Neural cell (in vitro differentiated cells): ENCODE results near the gene CDH4. TPM values are rescaled to one million over a fixed set of nuclear protein-coding genes. Genes with fewer than 3 reads are reported as not detected.

Experiments
- H2AFZ ChIP-seq: fragments of 200-600, 300-800 bp; sonication (generic), shearing (Covaris generic); 2 replicates; pipeline ENCODE4 v1.6.0; 2014; ENCODE audit warnings: low read depth, mild to moderate bottlenecking, antibody characterized with exemption, low read length, moderate library complexity
- H3F3A ChIP-seq: fragments of 200-600 bp; shearing (Covaris generic); 2 replicates; pipeline ENCODE4 v1.6.1; 2016; ENCODE audit warnings: mild to moderate bottlenecking, moderate library complexity, mixed read lengths, antibody characterized with exemption, low read length; ENCODE audit not compliant: insufficient read depth, poor library complexity, severe bottlenecking
- H3K27ac ChIP-seq: fragments of 200-600, 300-800 bp; sonication (generic), shearing (Covaris generic); 2 replicates; pipeline ENCODE4 v1.5.1; 2014; ENCODE audit warnings: mild to moderate bottlenecking, low read length, moderate library complexity
- H3K27me3 ChIP-seq: fragments of 300-800, 200-600 bp; sonication (generic), shearing (Covaris generic); 2 replicates; pipeline ENCODE4 v1.6.0; 2014; ENCODE audit warnings: mild to moderate bottlenecking, low read depth, low read length, moderate library complexity; ENCODE audit not compliant: insufficient read depth
- H3K36me3 ChIP-seq: fragments of 300-800, 200-600 bp; sonication (generic), shearing (Covaris generic); 2 replicates; pipeline ENCODE4 v1.5.1; 2014; ENCODE audit warnings: mild to moderate bottlenecking, antibody characterized with exemption, low read length, moderate library complexity; ENCODE audit not compliant: insufficient read depth
- H3K4me2 ChIP-seq: fragments of 300-800, 200-600 bp; sonication (generic), shearing (Covaris generic); 2 replicates; pipeline ENCODE4 v1.6.0; 2014; ENCODE audit warnings: mild to moderate bottlenecking, low read length
- H3K4me3 ChIP-seq: fragments of 300-800, 200-600 bp; sonication (generic), shearing (Covaris generic); 2 replicates; pipeline ENCODE4 v1.5.1; 2014; ENCODE audit warnings: mild to moderate bottlenecking, low read length, moderate library complexity
- H3K79me2 ChIP-seq: fragments of 200-600 bp; shearing (Covaris generic); replicated peaks from 2 replicates; pipeline ENCODE4 v1.6.0; 2014; ENCODE audit warnings: mild to moderate bottlenecking, low read length, moderate library complexity; ENCODE audit not compliant: insufficient read depth
- H3K9ac ChIP-seq: fragments of 300-800, 200-600 bp; sonication (generic), shearing (Covaris generic); 2 replicates; pipeline ENCODE4 v1.6.1; 2016; ENCODE audit warnings: mild to moderate bottlenecking, low read length, mixed read lengths
- H3K9me2 ChIP-seq: fragments of 200-600 bp; shearing (Covaris generic); 2 replicates; pipeline ENCODE4 v1.6.1; 2016; ENCODE audit warnings: mild to moderate bottlenecking, low read length, mixed read lengths; ENCODE audit not compliant: insufficient read depth
- H3K9me3 ChIP-seq: fragments of 200-600, 300-800 bp; sonication (generic), shearing (Covaris generic); 2 replicates; pipeline ENCODE4 v1.6.1; 2016; ENCODE audit warnings: mild to moderate bottlenecking, mixed run types, low read length, moderate library complexity, mixed read lengths
- H4K20me1 ChIP-seq: fragments of 200-600 bp; shearing (Covaris generic); 2 replicates; pipeline ENCODE4 v1.6.1; 2016; ENCODE audit warnings: mild to moderate bottlenecking, mixed run types; ENCODE audit not compliant: insufficient read depth
- EP300 ChIP-seq: fragments of 450-650 bp; conservative IDR thresholded peaks from 2 replicates; pipeline ENCODE4 v1.6.1; 2014; ENCODE audit warnings: antibody characterized with exemption, mild to moderate bottlenecking, moderate library complexity; ENCODE audit not compliant: poor library complexity, severe bottlenecking
- EZH2 ChIP-seq: fragments of 200-600, 300-800 bp; shearing (Covaris generic), sonication (generic); IDR thresholded peaks from 2 replicates; pipeline ENCODE4 v1.6.1; 2014; ENCODE audit warnings: antibody characterized with exemption, low read length, borderline replicate concordance, mild to moderate bottlenecking; ENCODE audit not compliant: insufficient read depth, poor library complexity, severe bottlenecking
- MXI1 ChIP-seq: fragments of 450-650 bp; conservative IDR thresholded peaks from 2 replicates; pipeline ENCODE4 v1.6.1; 2014; ENCODE audit warnings: antibody characterized with exemption, mild to moderate bottlenecking; ENCODE audit not compliant: poor library complexity, severe bottlenecking
- POLR2AphosphoS5 ChIP-seq: IDR thresholded peaks from 2 replicates; pipeline ENCODE4 v1.6.1; 2012
- RAD21 ChIP-seq: fragments of 450-650 bp; conservative IDR thresholded peaks from 2 replicates; pipeline ENCODE4 v1.6.1; 2014; ENCODE audit warnings: antibody characterized with exemption, mild to moderate bottlenecking, moderate library complexity
- REST ChIP-seq: IDR thresholded peaks from 2 replicates; pipeline ENCODE4 v1.6.1; 2012; ENCODE audit warnings: borderline replicate concordance
- SMC3 ChIP-seq: fragments of 450-650 bp; conservative IDR thresholded peaks from 2 replicates; pipeline ENCODE4 v1.6.1; 2014; ENCODE audit warnings: antibody characterized with exemption, mild to moderate bottlenecking, moderate library complexity; ENCODE audit not compliant: poor library complexity
- TAF1 ChIP-seq: IDR thresholded peaks from 2 replicates; pipeline ENCODE4 v1.6.1; 2012; ENCODE audit warnings: low read depth
- polyA plus RNA-seq: library from polyadenylated mRNA; depleted of rRNA; stranded (reverse); fragments of >200 nt; gene quantifications from 2 replicates; pipeline ENCODE4 v1.2.3, GENCODE V29; 2014
- TF ChIP-seq, protein P1 (sequence below): fragments of 450-650 bp; IDR thresholded peaks from 2 replicates; pipeline ENCODE4 v1.5.1; 2014; ENCODE audit warnings: antibody characterized with exemption, mild to moderate bottlenecking, moderate library complexity; ENCODE audit not compliant: poor library complexity, severe bottlenecking

Gene CDH4
- polyA plus RNA-seq, 1 donor from 2014 or later = 24.6 TPM

DNA sequence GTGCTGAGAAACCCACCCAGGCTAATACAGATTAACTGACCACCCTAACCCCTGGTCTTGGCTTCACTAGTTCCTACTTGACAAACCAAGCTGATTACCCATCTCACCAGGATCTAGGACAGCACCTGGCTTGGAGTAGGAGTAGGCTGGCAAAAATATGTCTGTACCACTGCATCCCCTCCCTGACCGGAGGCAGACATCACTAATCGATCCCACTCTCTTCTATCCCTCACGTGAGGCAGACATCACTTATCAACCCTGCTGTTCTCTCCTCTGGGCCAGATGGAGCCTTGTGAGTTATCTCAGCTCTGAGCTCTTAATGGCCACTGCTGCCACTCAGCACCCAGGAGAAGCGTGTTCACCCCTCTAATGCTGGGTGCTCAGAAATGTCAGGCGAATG, 324.3 kb downstream of the CDH4 start:
- Histone ChIP-seq H4K20me1 (no peaks in the 10 kb centered on the region), H3K4me3 (no peak overlapping the region), H3K27ac (no peak overlapping the region), H3F3A (no peaks in the 10 kb centered on the region), H3K9me3 (no peaks in the 10 kb centered on the region), H3K4me2 (no peak overlapping the region), H3K27me3 (no peaks in the 10 kb centered on the region), H3K36me3 (no peaks in the 10 kb centered on the region), H2AFZ (no peak overlapping the region), H3K79me2 (no peaks in the 10 kb centered on the region), H3K9ac (no peak overlapping the region), H3K9me2 (no peaks in the 10 kb centered on the region)
- TF ChIP-seq SMC3 (no peak), POLR2AphosphoS5 (no peak), MXI1 (no peak)

GRCh38 chr20:61577065-61577464, 325.0 kb downstream of the CDH4 start:
- no peak overlapping the region for H3K27ac ChIP-seq
- H3K9me2 ChIP-seq = no peaks in the 10 kb centered on the region
- no peak overlapping the region for H3K4me3 ChIP-seq
- H3K79me2 ChIP-seq = no peaks in the 10 kb centered on the region
- no peaks in the 10 kb centered on the region for H4K20me1 ChIP-seq
- no peak overlapping the region for H2AFZ ChIP-seq
- H3F3A ChIP-seq = no peaks in the 10 kb centered on the region
- TF ChIP-seq TAF1 (no peak), EZH2 (no peak)
- H3K4me2 ChIP-seq = no peak overlapping the region
- no peaks in the 10 kb centered on the region for H3K9me3 ChIP-seq
- H3K27me3 ChIP-seq = no peaks in the 10 kb centered on the region
- no peaks in the 10 kb centered on the region for H3K36me3 ChIP-seq
- no peak overlapping the region for H3K9ac ChIP-seq

DNA sequence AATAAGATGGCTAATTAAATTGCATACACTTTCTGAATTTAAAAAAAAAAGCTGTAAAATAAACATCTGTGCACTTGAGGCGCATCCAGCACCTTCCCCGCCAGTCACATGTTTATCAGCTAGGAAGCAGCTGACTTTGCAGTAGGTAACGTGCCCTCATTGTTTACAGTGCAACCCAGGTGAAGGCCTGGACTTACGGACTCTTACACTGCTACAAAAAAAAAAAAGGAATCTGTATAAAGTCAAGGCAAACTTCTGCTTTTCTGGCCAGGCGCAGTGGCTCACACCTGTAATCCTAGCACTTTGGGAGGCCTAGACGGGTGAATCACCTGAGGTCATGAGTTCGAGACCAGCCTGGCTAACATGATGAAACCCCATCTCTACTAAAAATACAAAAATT, 327.8 kb downstream of the CDH4 start:
- Histone ChIP-seq H3K9me2 (no peaks in the 10 kb centered on the region), H3K36me3 (no peaks in the 10 kb centered on the region), H3K4me3 (no peak overlapping the region), H3K27me3 (no peaks in the 10 kb centered on the region), H3K9me3 (no peaks in the 10 kb centered on the region), H3K27ac (no peak overlapping the region), H3K79me2 (no peaks in the 10 kb centered on the region), H3K4me2 (no peak overlapping the region), H3F3A (no peaks in the 10 kb centered on the region), H2AFZ (no peak overlapping the region), H3K9ac (no peak overlapping the region), H4K20me1 (no peaks in the 10 kb centered on the region)
- no peak for TF ChIP-seq TAF1
- TF ChIP-seq RAD21 = no peak
- no peak for TF ChIP-seq POLR2AphosphoS5
- TF ChIP-seq, protein P1, sequence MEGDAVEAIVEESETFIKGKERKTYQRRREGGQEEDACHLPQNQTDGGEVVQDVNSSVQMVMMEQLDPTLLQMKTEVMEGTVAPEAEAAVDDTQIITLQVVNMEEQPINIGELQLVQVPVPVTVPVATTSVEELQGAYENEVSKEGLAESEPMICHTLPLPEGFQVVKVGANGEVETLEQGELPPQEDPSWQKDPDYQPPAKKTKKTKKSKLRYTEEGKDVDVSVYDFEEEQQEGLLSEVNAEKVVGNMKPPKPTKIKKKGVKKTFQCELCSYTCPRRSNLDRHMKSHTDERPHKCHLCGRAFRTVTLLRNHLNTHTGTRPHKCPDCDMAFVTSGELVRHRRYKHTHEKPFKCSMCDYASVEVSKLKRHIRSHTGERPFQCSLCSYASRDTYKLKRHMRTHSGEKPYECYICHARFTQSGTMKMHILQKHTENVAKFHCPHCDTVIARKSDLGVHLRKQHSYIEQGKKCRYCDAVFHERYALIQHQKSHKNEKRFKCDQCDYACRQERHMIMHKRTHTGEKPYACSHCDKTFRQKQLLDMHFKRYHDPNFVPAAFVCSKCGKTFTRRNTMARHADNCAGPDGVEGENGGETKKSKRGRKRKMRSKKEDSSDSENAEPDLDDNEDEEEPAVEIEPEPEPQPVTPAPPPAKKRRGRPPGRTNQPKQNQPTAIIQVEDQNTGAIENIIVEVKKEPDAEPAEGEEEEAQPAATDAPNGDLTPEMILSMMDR = no peak
- no peak for TF ChIP-seq EZH2
- TF ChIP-seq MXI1 = no peak
- no peak for TF ChIP-seq REST
- TF ChIP-seq SMC3 = no peak
- TF ChIP-seq EP300 = no peak
